CD14-positive monocyte (primary cell): Measurements from ENCODE around the gene PKIB. TPM values are rescaled to one million over a fixed set of nuclear protein-coding genes. Genes with fewer than 3 reads are reported as not detected.

Source experiments
- DNase-seq, 3 donors: peaks; one replicate each; pipeline ENCODE4 v3.0.0-alpha.2; 2011 to 2022
- H2AFZ ChIP-seq: 2 replicates; pipeline ENCODE4 v1.6.0; 2012; ENCODE audit warnings: mild to moderate bottlenecking, low read depth, low read length, inconsistent platforms; ENCODE audit not compliant: insufficient read depth, poor library complexity, severe bottlenecking
- H3K27ac ChIP-seq, 2 donors: 1 replicate in 1 of 2; 2 replicates in 1 of 2; pipeline ENCODE4 v1.5.1; 2012 to 2013; ENCODE audit warnings: low read length in 2 of 2, control low read depth in 1 of 2, inconsistent platforms in 1 of 2, low read depth in 1 of 2, mild to moderate bottlenecking in 1 of 2
- H3K27me3 ChIP-seq, 2 donors: one replicate each; pipeline versions ENCODE4 v1.6.0 to v1.6.1; 2011 to 2013; ENCODE audit warnings: low read length in 2 of 2; ENCODE audit not compliant: control insufficient read depth in 2 of 2, insufficient read depth in 2 of 2
- H3K36me3 ChIP-seq, 2 donors: replicated peaks in 1 of 2; 1 replicate in 1 of 2; 2 replicates in 1 of 2; pipeline versions ENCODE4 v1.5.1 to v1.6.1; 2012 to 2013; ENCODE audit warnings: low read length in 2 of 2, control low read depth in 1 of 2, inconsistent platforms in 1 of 2, mild to moderate bottlenecking in 1 of 2; ENCODE audit not compliant: insufficient read depth in 2 of 2, control insufficient read depth in 1 of 2
- H3K4me1 ChIP-seq, 2 donors: 1 replicate in 1 of 2; 2 replicates in 1 of 2; pipeline versions ENCODE4 v1.5.1 to v1.6.1; 2012 to 2013; ENCODE audit warnings: low read length in 2 of 2, control low read depth in 1 of 2, inconsistent platforms in 1 of 2, mild to moderate bottlenecking in 1 of 2, moderate library complexity in 1 of 2; ENCODE audit not compliant: insufficient read depth in 2 of 2, control insufficient read depth in 1 of 2
- H3K4me2 ChIP-seq: replicated peaks from 2 replicates; pipeline ENCODE3; 2012; ENCODE audit warnings: low read length, moderate library complexity, mild to moderate bottlenecking; ENCODE audit not compliant: poor library complexity, severe bottlenecking; ENCODE audit errors: extremely low read depth
- H3K4me3 ChIP-seq, 3 experiments: fragments of 200-600 bp in 1 of 3; sonication (generic) in 1 of 3; replicated peaks in 1 of 3; 1 replicate in 2 of 3; 2 replicates in 1 of 3; pipeline ENCODE4 v1.5.1; 2011 to 2013; ENCODE audit warnings: low read length in 3 of 3, mild to moderate bottlenecking in 3 of 3, control low read depth in 2 of 3, low read depth in 2 of 3, inconsistent platforms in 1 of 3, moderate library complexity in 1 of 3
- H3K79me2 ChIP-seq: 2 replicates; pipeline ENCODE4 v1.6.0; 2012; ENCODE audit warnings: mild to moderate bottlenecking, control low read depth, inconsistent platforms, low read length, moderate library complexity; ENCODE audit not compliant: insufficient read depth
- H3K9ac ChIP-seq: 2 replicates; pipeline ENCODE4 v1.6.0; 2017; ENCODE audit warnings: low read length, mild to moderate bottlenecking; ENCODE audit not compliant: insufficient read depth, poor library complexity, severe bottlenecking
- H3K9me3 ChIP-seq, 2 donors: replicated peaks in 1 of 2; 1 replicate in 1 of 2; 2 replicates in 1 of 2; pipeline versions ENCODE4 v1.5.1 to v1.6.1; 2012 to 2013; ENCODE audit warnings: low read length in 2 of 2, control low read depth in 1 of 2; ENCODE audit not compliant: control insufficient read depth in 1 of 2, insufficient read depth in 1 of 2
- H4K20me1 ChIP-seq: 2 replicates; pipeline ENCODE4 v1.6.0; 2012; ENCODE audit warnings: mild to moderate bottlenecking, low read length, control low read depth, moderate library complexity; ENCODE audit not compliant: insufficient read depth
- H3K27ac Mint-ChIP-seq, 7 donors: one replicate each; pipeline ENCODE4 v1.8.0; 2020; ENCODE audit warnings: mild to moderate bottlenecking in 7 of 7, mixed read lengths in 7 of 7, moderate library complexity in 6 of 7, inconsistent platforms in 2 of 7
- H3K27me3 Mint-ChIP-seq, 3 donors: one replicate each; pipeline ENCODE4 v1.8.0; 2021 to 2022; ENCODE audit warnings: low read depth in 3 of 3, mild to moderate bottlenecking in 3 of 3, mixed read lengths in 3 of 3, moderate library complexity in 3 of 3, inconsistent platforms in 1 of 3
- H3K36me3 Mint-ChIP-seq, 2 donors: one replicate each; pipeline ENCODE4 v1.8.0; 2020; ENCODE audit warnings: mixed read lengths in 2 of 2, inconsistent platforms in 1 of 2, mild to moderate bottlenecking in 1 of 2
- H3K4me1 Mint-ChIP-seq: one replicate; pipeline ENCODE4 v1.8.0; 2020; ENCODE audit warnings: mild to moderate bottlenecking, mixed read lengths
- H3K4me3 Mint-ChIP-seq, 2 donors: one replicate each; pipeline ENCODE4 v1.8.0; 2020; ENCODE audit warnings: mild to moderate bottlenecking in 2 of 2, mixed read lengths in 2 of 2, moderate library complexity in 1 of 2
- H3K9me3 Mint-ChIP-seq, 7 donors: one replicate each; pipeline ENCODE4 v1.8.0; 2020 to 2022; ENCODE audit warnings: mixed read lengths in 7 of 7, mild to moderate bottlenecking in 6 of 7, moderate library complexity in 6 of 7, inconsistent platforms in 2 of 7
- CTCF ChIP-seq: fragments of 200-600 bp; IDR thresholded peaks from one replicate; pipeline ENCODE4 v1.8.0; 2022; ENCODE audit warnings: antibody characterized with exemption, mild to moderate bottlenecking
- WGBS: methylation state at CpG from one replicate; pipeline ENCODE4 v1.1.5; 2013; ENCODE audit warnings: missing lambda C conversion rate; ENCODE audit not compliant: insufficient coverage; 5-methylcytosine and 5-hydroxymethylcytosine counted together
- intact Hi-C, 2 donors: fragments of 100-400 bp; cut with micrococcal nuclease; formaldehyde crosslinking; loops; one replicate each; pipeline versions ENCODE4 v1.15.0 to v1.15.1; 2023
- polyA plus RNA-seq, 3 donors: library from polyadenylated mRNA; depleted of rRNA in 1 of 3; unstranded in 2 of 3; stranded (reverse) in 1 of 3; fragments of 300-500 nt in 2 of 3; fragments of >200 nt in 1 of 3; fragmentation: Illumina TruSeq in 2 of 3; gene quantifications; 1 replicate in 2 of 3; 2 replicates in 1 of 3; pipeline ENCODE4 v1.2.3, GENCODE V29; 2012 to 2021

The PKIB gene
- polyA plus RNA-seq, 3 donors: 1.3 to 2.0 (median 1.4) TPM

DNA sequence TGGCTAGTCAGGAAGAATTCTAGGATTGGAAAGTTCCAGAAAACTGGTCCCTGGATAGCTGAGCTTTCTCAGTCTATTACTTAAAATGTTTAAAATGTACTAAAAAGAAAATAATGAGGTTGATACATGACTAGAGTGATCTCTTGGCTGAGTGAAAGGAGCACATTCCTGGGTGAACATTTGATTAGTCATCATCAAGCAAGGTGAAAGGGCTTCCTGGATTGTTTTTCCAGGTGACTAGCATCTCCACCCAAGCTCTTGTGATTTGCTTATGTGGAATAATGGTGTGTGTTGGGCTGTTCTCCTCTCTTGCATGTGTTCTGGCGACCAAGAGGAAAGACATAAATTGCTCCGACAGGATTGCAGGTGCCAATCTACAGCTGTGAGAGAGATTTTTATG lies 42.9 kb downstream of the PKIB start:
- DNase-seq: no peak
- Histone ChIP-seq H2AFZ (no peak overlapping the region), H3K4me1 (no peaks in the 10 kb centered on the region), H3K4me2 (no peak overlapping the region), H3K9me3 (no peaks in the 10 kb centered on the region), H3K9ac (no peak overlapping the region), H3K79me2 (no peaks in the 10 kb centered on the region), H4K20me1 (no peaks in the 10 kb centered on the region), H3K27ac (no peak overlapping the region), H3K36me3 (no peaks in the 10 kb centered on the region), H3K27me3 (no peaks in the 10 kb centered on the region), H3K4me3 (no peak overlapping the region)
- TF ChIP-seq CTCF: no peak
- Mint-ChIP-seq H3K27me3 (peaks cover 0 to 2% (median 0%) of the 10 kb centered on the region in 3 donors), H3K36me3 (no peaks in the 10 kb centered on the region), H3K27ac (no peak overlapping the region), H3K4me3 (no peak overlapping the region), H3K4me1 (no peaks in the 10 kb centered on the region), H3K9me3 (peaks cover 0 to 3% (median 0%) of the 10 kb centered on the region in 7 donors)
- no CpG with 5 or more reads among the region's 2 CpGs for WGBS
- intact Hi-C loops: no loop called here

DNA sequence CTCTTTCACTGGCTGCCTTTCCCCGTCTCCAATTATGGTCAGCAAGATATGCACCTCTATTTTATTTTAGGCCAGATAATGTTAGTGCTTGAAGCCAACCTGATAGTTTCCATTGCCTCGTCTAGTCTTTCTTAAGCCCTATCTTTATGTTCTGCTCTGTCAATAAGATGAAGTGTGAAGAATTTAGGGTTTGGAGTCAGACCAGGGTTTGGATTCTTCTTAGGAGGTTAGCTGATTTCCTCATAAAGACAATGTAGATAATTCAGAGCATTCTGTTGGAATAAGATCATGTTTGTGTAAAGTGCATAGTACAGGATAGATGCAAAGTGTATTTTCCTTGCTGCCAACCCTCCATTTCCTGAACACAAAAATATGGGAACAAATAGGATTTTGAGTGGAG lies 43.8 kb downstream of the PKIB start:
- Histone ChIP-seq H2AFZ (no peak overlapping the region), H3K27me3 (no peaks in the 10 kb centered on the region), H3K9ac (no peak overlapping the region), H4K20me1 (no peaks in the 10 kb centered on the region), H3K79me2 (no peaks in the 10 kb centered on the region), H3K4me1 (no peaks in the 10 kb centered on the region), H3K4me2 (no peak overlapping the region), H3K9me3 (no peaks in the 10 kb centered on the region), H3K4me3 (no peak overlapping the region), H3K27ac (no peak overlapping the region), H3K36me3 (no peaks in the 10 kb centered on the region)
- no peak overlapping the region for H3K4me3 Mint-ChIP-seq
- no CpG with 5 or more reads among the region's 2 CpGs for WGBS
- H3K9me3 Mint-ChIP-seq: peaks cover 0 to 3% (median 0%) of the 10 kb centered on the region in 7 donors
- TF ChIP-seq CTCF: no peak
- H3K27me3 Mint-ChIP-seq: peaks cover 0 to 2% (median 2%) of the 10 kb centered on the region in 3 donors
- DNase-seq: no peak
- intact Hi-C loops: no loop called here
- H3K4me1 Mint-ChIP-seq: no peaks in the 10 kb centered on the region
- no peaks in the 10 kb centered on the region for H3K36me3 Mint-ChIP-seq
- H3K27ac Mint-ChIP-seq: no peak overlapping the region
